ENCODE results near the gene C15orf62. TPM values are rescaled to one million over a fixed set of nuclear protein-coding genes. Genes with fewer than 3 reads are reported as not detected.

The C15orf62 gene
- total and polyA plus RNA-seq, 4 donors, result 0.17 to 6.0 (median 1.5) TPM

- no peak for DNase-seq (ENCODE audit: low read depth in 4 of 6, low spot score in 6 of 6)
- H3K9me3 ChIP-seq (ENCODE audit: control insufficient read depth, insufficient read depth, low read length), result no peaks in the 10 kb centered on the region
- WGBS (ENCODE audit: insufficient coverage), result 0% methylated on average over 16 of the region's 22 CpGs
- H3K27ac ChIP-seq (ENCODE audit: low read depth, low read length), result peak overlapping the region; percentile 76
- no peaks in the 10 kb centered on the region for H3K27me3 ChIP-seq (ENCODE audit: control insufficient read depth, insufficient read depth, low read length)
- H3K4me1 ChIP-seq (ENCODE audit: control insufficient read depth, insufficient read depth, low read length), result peaks cover 23% of the 10 kb centered on the region
- peaks cover 15% of the 10 kb centered on the region for H3K36me3 ChIP-seq (ENCODE audit: control insufficient read depth, insufficient read depth, low read length)
- H3K4me3 ChIP-seq (ENCODE audit: low read depth, low read length), result peak overlapping the region; percentile 98
These were observed 15.3 kb upstream of the C15orf62 start for GRCh38 chr15:40754574-40754882.

GRCh38 chr15:40754883-40755811, 14.6 kb upstream of the C15orf62 start, which contains the start of gene RMDN3:
Gene RMDN3, minus strand, starts transcription at chr15:40755254. Its CDS starts 471 bp downstream, at chr15:40754783.
- peak; percentile 82 to 98 (median 92) for DNase-seq (ENCODE audit: low read depth in 4 of 6, low spot score in 6 of 6)
- peak within 1 kb of the TSS; percentile 98 for H3K4me3 ChIP-seq (ENCODE audit: low read depth, low read length)
- H3K4me1 ChIP-seq (ENCODE audit: control insufficient read depth, insufficient read depth, low read length), result peaks cover 23% of the 10 kb centered on the region
- peaks cover 15% of the 10 kb centered on the region for H3K36me3 ChIP-seq (ENCODE audit: control insufficient read depth, insufficient read depth, low read length)
- no peaks in the 10 kb centered on the region for H3K9me3 ChIP-seq (ENCODE audit: control insufficient read depth, insufficient read depth, low read length)
- no peaks in the 10 kb centered on the region for H3K27me3 ChIP-seq (ENCODE audit: control insufficient read depth, insufficient read depth, low read length)
- H3K27ac ChIP-seq (ENCODE audit: low read depth, low read length), result peak within 1 kb of the TSS; percentile 93
- 0% methylated on average over 49 of the region's 66 CpGs for WGBS (ENCODE audit: insufficient coverage)

- H3K36me3 ChIP-seq (ENCODE audit: control insufficient read depth, insufficient read depth, low read length), result peaks cover 13% of the 10 kb centered on the region
- H3K4me1 ChIP-seq (ENCODE audit: control insufficient read depth, insufficient read depth, low read length), result peaks cover 23% of the 10 kb centered on the region
- H3K9me3 ChIP-seq (ENCODE audit: control insufficient read depth, insufficient read depth, low read length), result no peaks in the 10 kb centered on the region
- WGBS (ENCODE audit: insufficient coverage), result 83% methylated on average over 3 of the region's 10 CpGs
- no peak for DNase-seq (ENCODE audit: low read depth in 4 of 6, low spot score in 6 of 6)
- peak overlapping the region; percentile 93 for H3K27ac ChIP-seq (ENCODE audit: low read depth, low read length)
- peak overlapping the region; percentile 98 for H3K4me3 ChIP-seq (ENCODE audit: low read depth, low read length)
- H3K27me3 ChIP-seq (ENCODE audit: control insufficient read depth, insufficient read depth, low read length), result no peaks in the 10 kb centered on the region
These were observed 14.0 kb upstream of the C15orf62 start for GRCh38 chr15:40755812-40756208.

- 0% methylated on average over 1 of the region's 6 CpGs for WGBS (ENCODE audit: insufficient coverage)
- peak in 1 of 6 donors; percentile 8 for DNase-seq (ENCODE audit: low read depth in 4 of 6, low spot score in 6 of 6)
These were observed 12.8 kb upstream of the C15orf62 start for GRCh38 chr15:40756938-40757337.

GRCh38 chr15:40759961-40760360, 9.8 kb upstream of the C15orf62 start:
- no peak overlapping the region for H3K4me3 ChIP-seq (ENCODE audit: low read depth, low read length)
- DNase-seq (ENCODE audit: low read depth in 4 of 6, low spot score in 6 of 6), result no peak
- H3K9me3 ChIP-seq (ENCODE audit: control insufficient read depth, insufficient read depth, low read length), result no peaks in the 10 kb centered on the region
- 98% methylated on average over 5 of the region's 5 CpGs for WGBS (ENCODE audit: insufficient coverage)
- H3K27me3 ChIP-seq (ENCODE audit: control insufficient read depth, insufficient read depth, low read length), result no peaks in the 10 kb centered on the region
- H3K27ac ChIP-seq (ENCODE audit: low read depth, low read length), result no peak overlapping the region
- peaks cover 29% of the 10 kb centered on the region for H3K4me1 ChIP-seq (ENCODE audit: control insufficient read depth, insufficient read depth, low read length)
- no peaks in the 10 kb centered on the region for H3K36me3 ChIP-seq (ENCODE audit: control insufficient read depth, insufficient read depth, low read length)

More at GRCh38 chr15:40756938-40757337, 12.8 kb upstream of the C15orf62 start:
- no peaks in the 10 kb centered on the region for H3K27me3 ChIP-seq (ENCODE audit: control insufficient read depth, insufficient read depth, low read length)
- no peak overlapping the region for H3K4me3 ChIP-seq (ENCODE audit: low read depth, low read length)
- no peaks in the 10 kb centered on the region for H3K9me3 ChIP-seq (ENCODE audit: control insufficient read depth, insufficient read depth, low read length)
- H3K4me1 ChIP-seq (ENCODE audit: control insufficient read depth, insufficient read depth, low read length), result peaks cover 23% of the 10 kb centered on the region
- H3K27ac ChIP-seq (ENCODE audit: low read depth, low read length), result no peak overlapping the region
- H3K36me3 ChIP-seq (ENCODE audit: control insufficient read depth, insufficient read depth, low read length), result peaks cover 4% of the 10 kb centered on the region

- peak in 3 of 6 donors; percentile 35 to 82 (median 79) for DNase-seq (ENCODE audit: low read depth in 4 of 6, low spot score in 6 of 6)
- 11% methylated on average over 42 of the region's 55 CpGs for WGBS (ENCODE audit: insufficient coverage)
These were observed 6.6 kb upstream of the C15orf62 start for GRCh38 chr15:40762919-40763800.

GRCh38 chr15:40763801-40764628, 5.8 kb upstream of the C15orf62 start, which contains the start of gene GCHFR:
Gene GCHFR, plus strand, starts transcription at chr15:40764068. Its CDS starts 113 bp downstream, at chr15:40764181.
- WGBS (ENCODE audit: insufficient coverage), result 1% methylated on average over 74 of the region's 75 CpGs
- H3K27me3 ChIP-seq (ENCODE audit: control insufficient read depth, insufficient read depth, low read length), result no peaks in the 10 kb centered on the region
- peak within 1 kb of the TSS; percentile 61 for H3K27ac ChIP-seq (ENCODE audit: low read depth, low read length)
- DNase-seq (ENCODE audit: low read depth in 4 of 6, low spot score in 6 of 6), result peak in 2 of 6 donors; percentile 78 to 80
- peaks cover 44% of the 10 kb centered on the region for H3K4me1 ChIP-seq (ENCODE audit: control insufficient read depth, insufficient read depth, low read length)
- H3K36me3 ChIP-seq (ENCODE audit: control insufficient read depth, insufficient read depth, low read length), result peaks cover 28% of the 10 kb centered on the region
- no peaks in the 10 kb centered on the region for H3K9me3 ChIP-seq (ENCODE audit: control insufficient read depth, insufficient read depth, low read length)
- H3K4me3 ChIP-seq (ENCODE audit: low read depth, low read length), result peak within 1 kb of the TSS; percentile 61

More at GRCh38 chr15:40762919-40763800, 6.6 kb upstream of the C15orf62 start:
- Histone ChIP-seq H3K9me3 (ENCODE audit: control insufficient read depth, insufficient read depth, low read length) (no peaks in the 10 kb centered on the region), H3K4me3 (ENCODE audit: low read depth, low read length) (peak overlapping the region; percentile 61), H3K4me1 (ENCODE audit: control insufficient read depth, insufficient read depth, low read length) (peaks cover 38% of the 10 kb centered on the region), H3K36me3 (ENCODE audit: control insufficient read depth, insufficient read depth, low read length) (peaks cover 19% of the 10 kb centered on the region), H3K27me3 (ENCODE audit: control insufficient read depth, insufficient read depth, low read length) (no peaks in the 10 kb centered on the region), H3K27ac (ENCODE audit: low read depth, low read length) (peak overlapping the region; percentile 42)

GRCh38 chr15:40764629-40765103, 5.1 kb upstream of the C15orf62 start:
- Histone ChIP-seq H3K36me3 (ENCODE audit: control insufficient read depth, insufficient read depth, low read length) (peaks cover 34% of the 10 kb centered on the region), H3K27me3 (ENCODE audit: control insufficient read depth, insufficient read depth, low read length) (no peaks in the 10 kb centered on the region), H3K9me3 (ENCODE audit: control insufficient read depth, insufficient read depth, low read length) (no peaks in the 10 kb centered on the region), H3K27ac (ENCODE audit: low read depth, low read length) (peak overlapping the region; percentile 61), H3K4me3 (ENCODE audit: low read depth, low read length) (peak overlapping the region; percentile 61), H3K4me1 (ENCODE audit: control insufficient read depth, insufficient read depth, low read length) (peaks cover 51% of the 10 kb centered on the region)
- peak in 1 of 6 donors; percentile 7 for DNase-seq (ENCODE audit: low read depth in 4 of 6, low spot score in 6 of 6)
- WGBS (ENCODE audit: insufficient coverage), result 57% methylated on average over 4 of the region's 8 CpGs

All from spinal cord (tissue), 10 donors.